NCI-H1092 (cell line): ENCODE results near the gene RAB40B.

Source experiments
- DNase-seq: peaks from one replicate; lab custom pipeline; 2025; lab: John Stamatoyannopoulos, UW

The RAB40B gene

GRCh38 chr17:82648742-82649331, 49.7 kb downstream of the RAB40B start:
- DNase-seq = no peak

DNA sequence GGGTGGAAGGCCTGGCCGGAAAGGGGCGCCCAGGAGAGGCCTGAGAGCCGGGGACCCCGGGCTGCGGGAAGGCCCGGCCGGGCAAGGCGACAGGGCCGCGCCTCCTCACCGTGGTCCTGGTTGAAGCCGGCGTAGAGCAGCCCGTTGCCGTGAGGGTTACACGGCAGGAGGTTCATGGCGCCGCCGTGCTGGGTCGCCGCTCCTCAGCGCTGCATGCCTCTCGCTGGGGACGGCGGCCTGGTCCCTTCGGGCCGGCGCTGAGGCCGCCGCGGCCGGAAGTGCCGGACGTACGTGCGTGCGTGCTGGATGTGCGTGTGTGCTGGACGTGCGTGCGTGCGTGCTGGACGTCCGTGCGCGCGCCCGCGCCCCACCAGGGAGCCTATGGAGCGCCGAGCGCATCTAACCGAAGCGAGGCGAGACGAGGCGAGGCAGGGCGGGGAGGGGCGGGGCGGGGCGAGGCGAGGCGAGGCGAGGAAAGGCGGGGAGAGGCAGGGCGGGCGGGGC, 50.3 kb downstream of the RAB40B start, which contains the start of gene WDR45B:
TSS of gene WDR45B (minus strand) at position 280 of the 504 bp plus-strand sequence. CDS start at position 176, 104 bp downstream.
- DNase-seq = peak; percentile 95

DNA sequence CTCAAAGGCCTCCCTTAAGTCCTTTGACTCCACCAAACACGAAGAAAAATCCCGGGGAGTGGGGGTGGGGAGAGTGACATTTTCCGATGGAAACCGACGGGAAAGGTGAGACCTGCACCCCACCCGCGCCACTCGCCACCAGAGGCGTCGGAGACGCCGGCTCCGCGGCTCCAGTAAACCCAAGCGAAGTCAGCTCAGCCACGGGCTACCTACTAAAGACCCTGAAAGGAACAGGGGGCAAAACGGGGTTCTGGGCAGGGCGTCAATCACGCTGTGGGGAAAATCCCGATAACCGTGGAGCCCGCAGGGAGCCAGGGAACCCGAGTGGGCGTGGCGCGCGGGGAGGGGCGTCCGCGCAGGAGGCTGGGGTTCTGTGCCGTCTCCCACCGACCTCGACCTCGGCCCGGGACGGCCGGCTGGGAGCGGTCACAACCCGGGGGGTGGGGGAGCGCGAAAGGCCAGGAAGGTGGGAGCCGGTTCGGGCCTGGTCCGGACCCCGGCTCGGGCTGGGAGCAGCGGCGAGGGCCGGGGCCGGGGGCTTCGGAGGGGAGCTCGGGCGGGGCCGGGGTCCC, 50.8 kb downstream of the RAB40B start:
- DNase-seq = no peak

GRCh38 chr17:82645516-82645915, 53.0 kb downstream of the RAB40B start:
- no peak for DNase-seq

GRCh38 chr17:82644148-82644547, 54.4 kb downstream of the RAB40B start:
- DNase-seq = no peak

DNA sequence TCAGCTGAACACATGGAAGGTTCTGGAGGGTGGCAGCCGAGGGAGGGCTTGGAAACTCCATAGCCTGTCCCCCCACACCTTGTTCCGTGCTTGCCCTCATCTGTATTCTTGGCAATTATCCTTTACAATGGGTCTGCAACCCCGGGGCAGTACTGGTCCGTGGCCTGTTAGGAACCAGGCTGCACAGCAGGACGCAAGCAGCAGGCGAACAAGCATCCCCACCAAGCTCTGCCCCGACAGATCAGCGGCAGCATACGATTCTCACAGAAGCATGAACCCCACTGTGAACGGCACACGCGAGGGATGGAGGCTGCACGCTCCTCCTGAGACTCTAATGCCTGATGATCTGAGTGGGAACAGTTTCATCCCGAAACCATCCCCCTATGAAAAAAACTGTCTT, 56.5 kb downstream of the RAB40B start:
- DNase-seq = no peak

GRCh38 chr17:82640036-82640435, 58.5 kb downstream of the RAB40B start:
- no peak for DNase-seq

- no peak for DNase-seq
Measured at GRCh38 chr17:82639628-82640027, 58.9 kb downstream of the RAB40B start.

DNA sequence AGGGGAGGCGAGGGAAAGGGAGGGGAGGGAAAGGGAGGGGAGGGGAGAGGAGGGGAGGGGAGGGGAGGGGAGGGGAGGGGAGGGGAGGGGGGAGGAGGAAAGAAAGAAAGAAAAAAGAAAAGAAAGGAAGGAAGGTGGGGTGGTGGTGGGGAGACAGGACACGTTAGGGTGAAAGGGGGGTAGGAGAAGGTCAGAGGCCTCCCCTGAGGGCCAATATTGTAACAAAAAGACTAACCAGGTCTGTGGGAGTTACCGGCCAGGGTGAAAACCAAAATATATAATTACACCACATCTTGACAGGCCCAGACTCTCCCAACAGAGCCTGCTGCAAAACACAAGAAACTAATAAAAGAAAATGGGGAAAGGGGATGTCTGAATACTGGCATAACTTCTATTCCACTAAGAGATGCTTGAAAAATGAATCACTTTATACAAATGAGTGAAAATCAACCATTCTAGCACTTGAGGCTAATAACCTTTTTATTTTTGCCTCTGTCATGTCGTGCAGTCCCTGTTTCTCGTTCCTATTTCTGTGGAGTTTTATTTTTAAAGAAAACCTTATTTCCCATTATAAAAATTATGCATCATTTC, 60.2 kb downstream of the RAB40B start:
- DNase-seq = no peak

DNA sequence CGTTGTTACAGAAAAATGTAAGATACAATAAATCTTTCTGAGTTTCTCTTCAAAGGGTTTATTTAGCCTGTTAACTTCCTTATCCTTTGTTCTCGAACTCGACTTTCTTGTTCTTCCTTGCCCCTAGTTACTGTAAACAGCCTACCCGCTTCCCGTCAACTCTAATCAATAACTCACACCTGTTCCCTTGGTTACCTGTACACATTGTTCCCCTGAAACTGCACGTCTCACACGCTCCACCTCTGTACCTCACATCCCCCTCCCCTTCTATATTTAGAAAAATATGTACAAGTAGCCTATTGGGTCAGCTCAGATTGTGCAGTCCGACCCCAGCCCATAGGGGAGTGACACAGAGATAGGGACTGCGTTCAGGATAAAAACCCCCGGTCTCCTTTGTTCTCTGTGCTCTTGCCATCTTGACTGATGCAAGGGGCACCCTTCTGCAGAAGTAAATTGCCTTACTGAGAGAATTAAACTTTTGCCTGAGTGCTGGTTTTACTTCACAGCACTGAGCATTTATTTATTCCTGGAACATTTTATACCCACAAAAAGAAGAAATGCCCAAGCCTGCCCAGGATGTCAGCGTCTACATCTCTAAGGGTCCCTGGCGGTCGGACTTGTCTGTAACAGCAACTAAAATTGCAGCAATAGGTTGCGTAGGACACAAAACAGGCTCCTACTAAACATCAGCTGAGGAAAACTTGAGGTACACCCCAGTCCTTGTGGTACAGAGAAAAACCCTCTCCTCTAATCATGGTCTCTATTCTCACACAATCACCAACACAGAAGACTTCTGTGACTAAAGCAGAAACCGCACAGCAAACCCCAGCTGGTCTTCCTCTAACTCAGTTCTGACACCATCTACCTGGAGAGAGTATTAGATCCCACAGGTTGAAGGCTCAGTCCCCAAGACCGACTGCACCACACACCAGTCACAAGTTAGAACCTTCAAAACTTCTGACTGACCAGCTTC, 61.6 kb downstream of the RAB40B start:
- no peak for DNase-seq

- DNase-seq = no peak
Measured at GRCh38 chr17:82633343-82633742, 65.2 kb downstream of the RAB40B start.

DNA sequence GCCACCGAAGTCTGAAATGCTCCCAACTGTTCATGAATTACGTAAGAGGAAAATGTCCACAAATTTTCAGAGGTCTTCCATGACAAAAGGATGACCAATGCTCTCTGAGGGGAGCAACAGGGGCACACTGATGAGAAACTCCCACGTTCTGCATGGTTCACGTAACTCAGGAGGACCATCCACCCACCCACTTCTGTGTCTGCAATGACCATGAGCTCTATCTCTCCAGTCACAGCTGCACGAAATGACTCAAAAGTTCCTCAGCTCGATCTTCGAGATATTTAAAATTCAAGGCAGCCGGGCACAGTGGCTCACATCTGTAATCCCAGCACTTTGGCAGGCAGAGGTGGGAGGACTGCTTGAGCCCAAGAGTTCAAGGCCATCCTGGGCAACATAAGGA, 66.0 kb downstream of the RAB40B start:
- DNase-seq = no peak

DNA sequence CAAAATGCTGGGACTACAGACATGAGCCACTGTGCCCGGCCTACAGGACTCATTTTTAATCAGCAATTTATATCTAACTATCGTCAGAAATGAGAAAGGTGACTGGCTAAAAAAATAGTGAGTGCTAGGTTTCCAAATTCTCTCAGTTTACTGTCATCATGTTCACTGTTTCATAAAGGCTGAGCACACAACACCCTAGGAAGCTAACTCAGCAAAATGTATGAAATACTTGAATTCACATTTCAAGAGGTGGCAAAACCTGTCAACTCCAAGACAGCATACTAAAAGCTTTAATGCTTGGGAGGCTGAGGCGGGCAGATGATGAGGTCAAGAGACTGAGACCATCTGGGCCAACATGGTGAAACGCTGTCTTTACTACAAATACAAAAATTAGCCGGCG, 67.0 kb downstream of the RAB40B start:
- DNase-seq = no peak

DNA sequence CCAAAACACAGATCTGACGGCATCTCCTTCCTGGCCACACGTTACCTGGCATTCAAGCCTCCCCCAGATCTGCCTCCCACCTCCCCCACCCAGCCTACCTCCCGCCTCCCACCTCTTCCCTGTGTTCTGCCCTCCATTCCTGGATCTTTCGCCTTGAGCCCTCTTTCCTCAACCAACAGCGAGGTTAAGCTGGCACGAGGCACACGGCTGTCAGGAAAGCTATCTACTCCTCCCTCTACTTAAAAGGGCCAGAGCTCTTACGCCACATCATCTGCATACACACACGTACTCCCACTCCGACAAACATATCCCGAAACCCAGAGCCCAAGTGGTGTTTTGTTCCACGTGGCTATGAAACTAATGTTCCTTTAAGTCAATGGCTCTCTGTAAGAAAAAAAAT, 68.3 kb downstream of the RAB40B start:
- no peak for DNase-seq

- no peak for DNase-seq
Measured at GRCh38 chr17:82629748-82630147, 68.8 kb downstream of the RAB40B start.

DNA sequence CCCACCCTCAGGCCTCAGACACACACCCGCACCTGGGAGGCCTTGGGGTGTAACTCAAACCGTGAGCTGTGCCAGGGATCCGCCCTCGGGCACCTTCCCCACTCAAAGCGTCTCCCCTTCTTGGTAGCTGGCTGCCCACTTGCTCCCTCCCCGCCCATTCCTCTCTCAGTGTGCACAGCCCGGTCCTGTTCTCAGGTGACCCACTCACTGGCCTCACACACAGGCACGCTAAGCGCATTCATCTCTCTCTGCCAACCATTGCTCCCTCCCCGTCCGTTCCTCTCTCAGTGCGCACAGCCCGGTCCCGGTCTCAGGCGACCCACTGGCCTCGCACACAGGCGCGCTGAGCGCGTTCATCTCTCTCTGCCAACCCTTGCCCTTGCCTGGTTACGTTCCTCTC, 71.1 kb downstream of the RAB40B start:
- no peak for DNase-seq

DNA sequence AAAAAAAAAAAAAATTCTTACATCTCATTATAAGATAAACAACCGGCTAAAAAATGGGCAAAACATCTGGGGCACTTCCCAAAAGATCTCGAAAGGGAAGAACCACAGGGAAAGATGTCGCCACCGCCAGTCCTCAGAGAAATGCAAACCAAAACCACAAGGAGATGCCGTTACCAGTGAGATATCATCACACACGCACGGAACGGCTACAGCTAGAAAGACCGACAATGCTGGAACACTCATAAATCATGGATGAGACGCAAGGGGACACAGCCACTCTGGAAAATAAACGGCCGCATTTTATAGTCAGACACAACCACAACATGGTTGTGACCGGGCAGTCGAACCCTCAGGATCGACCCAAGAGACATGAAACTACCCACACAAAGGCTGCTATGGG, 74.8 kb downstream of the RAB40B start:
- no peak for DNase-seq

- no peak for DNase-seq
Measured at GRCh38 chr17:82619641-82620040, 78.9 kb downstream of the RAB40B start.

- DNase-seq = no peak
Measured at GRCh38 chr17:82619211-82619610, 79.3 kb downstream of the RAB40B start.

DNA sequence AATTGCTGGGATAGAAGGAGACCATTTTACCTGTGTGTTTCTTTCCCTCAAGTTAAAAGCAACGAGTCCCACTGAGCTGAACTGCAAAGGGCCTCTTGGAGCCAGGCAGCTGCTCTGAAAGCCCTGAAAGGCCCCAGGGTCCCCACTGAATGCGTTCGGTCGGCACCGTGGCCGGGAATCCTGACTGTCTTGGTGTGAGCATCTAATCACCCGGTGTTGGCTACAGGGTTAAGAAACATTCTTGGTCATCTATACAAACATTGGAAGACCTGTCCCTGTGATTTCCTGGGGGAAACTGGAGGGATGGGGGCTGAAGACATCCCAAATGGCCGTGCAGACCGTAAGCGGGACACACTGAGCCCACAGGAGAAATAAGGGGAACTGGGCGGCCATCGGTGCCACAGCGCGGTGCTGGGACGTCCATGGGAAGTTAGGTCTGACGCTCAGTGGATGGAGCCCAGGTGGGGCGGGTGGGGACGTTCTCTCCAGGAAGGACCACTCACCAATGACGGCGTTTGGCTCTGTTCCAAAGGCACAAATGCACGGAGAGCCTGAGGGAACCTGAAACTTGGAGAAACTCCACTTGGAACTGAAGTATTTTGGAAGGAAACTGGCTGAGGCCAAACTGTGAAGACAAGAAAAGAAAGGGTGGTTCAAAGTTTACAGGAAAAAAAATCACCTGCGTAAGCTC, 82.3 kb downstream of the RAB40B start:
- DNase-seq = no peak

DNA sequence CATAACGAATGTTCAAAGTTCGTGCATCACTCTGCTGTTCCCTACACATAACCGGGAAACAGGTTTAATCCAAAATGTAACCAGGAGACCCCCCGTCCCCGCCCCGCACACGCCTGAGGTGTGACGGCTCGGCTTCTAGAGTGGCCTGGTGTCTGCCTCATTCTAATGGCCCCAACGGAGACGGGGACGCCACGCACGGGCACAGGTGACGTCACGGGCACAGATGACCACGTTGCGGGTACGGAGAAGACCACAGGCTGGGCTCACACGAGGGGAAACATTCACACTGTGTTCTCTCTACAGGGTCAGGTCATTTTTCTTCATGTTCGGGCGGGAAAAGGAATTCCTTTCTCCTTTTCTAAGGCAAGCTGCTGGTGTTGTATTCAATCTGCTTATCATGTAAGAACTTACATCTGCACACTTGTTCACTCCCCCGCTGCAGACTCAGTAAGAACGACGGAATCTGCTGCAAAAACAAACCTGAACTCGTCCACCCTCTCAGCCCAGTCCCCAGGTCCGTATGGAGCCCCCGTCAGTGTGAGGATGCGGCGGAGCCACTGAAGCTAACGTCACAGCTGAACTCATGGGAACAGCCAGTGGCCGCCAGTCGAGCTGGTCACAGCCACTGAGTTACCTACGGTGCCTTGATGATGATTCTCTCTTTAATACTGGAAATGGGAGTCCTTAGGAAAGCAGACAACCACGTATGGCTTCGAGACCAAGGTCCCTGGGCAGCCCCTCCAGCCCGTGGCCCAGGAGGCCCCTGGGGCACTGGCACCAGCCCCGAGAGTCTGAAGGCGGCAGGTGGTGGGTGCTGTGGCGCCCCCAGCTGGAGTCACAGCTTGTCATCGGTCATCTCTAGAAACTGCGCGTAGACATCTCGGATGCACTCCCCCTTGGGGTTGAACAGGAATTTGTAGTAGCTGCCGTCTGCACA, 83.1 kb downstream of the RAB40B start:
- DNase-seq = no peak
